HUES6 (cell line): ENCODE data around the gene RPS4Y2.

Experiments used
- H3K27ac ChIP-seq: 2 replicates; pipeline ENCODE4 v1.7.0; 2013; ENCODE audit warnings: low read depth, mild to moderate bottlenecking, low read length, inconsistent platforms
- H3K27me3 ChIP-seq: 2 replicates; pipeline ENCODE4 v1.6.1; 2013; ENCODE audit warnings: low read length; ENCODE audit not compliant: control insufficient read depth, insufficient read depth
- H3K36me3 ChIP-seq: 2 replicates; pipeline ENCODE4 v1.6.1; 2013; ENCODE audit warnings: low read length; ENCODE audit not compliant: control insufficient read depth, insufficient read depth
- H3K4me1 ChIP-seq: 2 replicates; pipeline ENCODE4 v1.6.1; 2013; ENCODE audit warnings: low read length; ENCODE audit not compliant: control insufficient read depth, insufficient read depth
- H3K4me3 ChIP-seq: 2 replicates; pipeline ENCODE4 v1.5.1; 2013; ENCODE audit warnings: low read depth, low read length
- H3K9ac ChIP-seq: one replicate; pipeline ENCODE4 v1.6.1; 2013; ENCODE audit warnings: mild to moderate bottlenecking, low read length
- H3K9me3 ChIP-seq: 2 replicates; pipeline ENCODE4 v1.6.1; 2013; ENCODE audit warnings: low read depth, low read length; ENCODE audit not compliant: control insufficient read depth, insufficient read depth

RPS4Y2 gene

DNA sequence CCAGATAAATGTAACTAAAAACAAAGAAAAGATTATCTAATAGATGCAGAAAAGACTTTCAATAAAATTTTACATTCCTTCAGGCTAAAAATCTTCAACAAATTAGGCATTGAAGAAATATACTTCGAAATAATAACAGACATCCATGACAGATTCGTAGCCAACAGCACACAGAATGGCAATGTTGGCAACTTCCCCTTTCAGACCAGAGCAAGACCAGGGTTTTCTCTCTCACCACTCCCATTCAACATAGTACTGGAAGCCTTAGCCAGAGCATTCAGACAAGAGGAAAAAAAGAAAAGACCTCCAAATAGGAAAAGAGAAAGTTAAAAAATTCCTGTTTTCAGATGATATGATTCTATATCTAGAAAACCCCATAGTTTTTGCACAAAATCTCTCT is 61.2 kb downstream of the RPS4Y2 start:
- Histone ChIP-seq H3K4me1 (no peaks in the 10 kb centered on the region), H3K9ac (no peak overlapping the region), H3K27me3 (no peaks in the 10 kb centered on the region), H3K27ac (no peak overlapping the region), H3K36me3 (no peaks in the 10 kb centered on the region), H3K4me3 (no peak overlapping the region), H3K9me3 (no peaks in the 10 kb centered on the region)
